ENCODE results near the gene PADI6.

PADI6 gene

DNA sequence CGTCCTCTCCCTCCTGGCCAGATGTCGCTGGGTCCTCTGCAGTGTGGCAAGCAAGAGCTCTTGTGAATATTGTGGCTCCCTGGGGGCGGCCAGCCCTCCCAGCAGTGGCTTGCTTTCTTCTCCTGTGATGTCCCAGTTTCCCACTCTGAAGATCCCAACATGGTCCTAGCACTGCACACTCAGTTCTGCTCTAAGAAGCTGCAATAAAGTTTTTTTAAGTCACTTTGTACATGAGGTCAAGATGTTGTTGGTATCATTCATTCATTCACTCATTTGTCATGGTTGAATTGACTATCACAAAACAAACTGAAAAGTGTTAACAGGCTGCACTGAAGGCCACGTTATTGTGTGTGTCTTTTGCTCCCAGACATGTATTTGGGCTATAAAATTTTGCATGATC lies 8.2 kb upstream of the PADI6 start:
- Histone ChIP-seq H3K27ac (ENCODE audit: low read depth, low read length) (no peak overlapping the region), H2BK5ac (ENCODE audit: low read length) (no peak overlapping the region), H2BK120ac (ENCODE audit: low read depth, low read length) (no peak overlapping the region), H3K79me1 (ENCODE audit: low read length) (no peaks in the 10 kb centered on the region), H3K18ac (ENCODE audit: low read length) (no peak overlapping the region), H3K56ac (ENCODE audit: low read length) (no peak overlapping the region), H3K27me3 (ENCODE audit: insufficient read depth, low read length, poor library complexity) (no peaks in the 10 kb centered on the region), H2BK15ac (replicated peaks; ENCODE audit: low read depth) (no peak overlapping the region), H3K36me3 (ENCODE audit: control insufficient read depth, insufficient read depth, low read length) (no peaks in the 10 kb centered on the region), H3K23ac (ENCODE audit: low read length) (no peak overlapping the region), H3K4ac (ENCODE audit: low read depth, low read length) (no peak overlapping the region), H3K9ac (ENCODE audit: low read length) (no peak overlapping the region), H3K4me2 (ENCODE audit: low read length) (no peak overlapping the region), H2AK5ac (ENCODE audit: low read length) (no peak overlapping the region), H3K4me1 (ENCODE audit: control insufficient read depth, low read depth, low read length) (no peaks in the 10 kb centered on the region), H4K5ac (ENCODE audit: low read length) (no peak overlapping the region), H3K4me3 (ENCODE audit: low read length) (no peak overlapping the region), H3K79me2 (ENCODE audit: control insufficient read depth, insufficient read depth, low read length) (no peaks in the 10 kb centered on the region), H4K8ac (ENCODE audit: low read depth, low read length) (no peak overlapping the region)
- WGBS (ENCODE audit: extremely low coverage, insufficient coverage, low lambda C conversion rate), result no CpG with 5 or more reads among the region's 4 CpGs
- DNase-seq, result no peak

DNA sequence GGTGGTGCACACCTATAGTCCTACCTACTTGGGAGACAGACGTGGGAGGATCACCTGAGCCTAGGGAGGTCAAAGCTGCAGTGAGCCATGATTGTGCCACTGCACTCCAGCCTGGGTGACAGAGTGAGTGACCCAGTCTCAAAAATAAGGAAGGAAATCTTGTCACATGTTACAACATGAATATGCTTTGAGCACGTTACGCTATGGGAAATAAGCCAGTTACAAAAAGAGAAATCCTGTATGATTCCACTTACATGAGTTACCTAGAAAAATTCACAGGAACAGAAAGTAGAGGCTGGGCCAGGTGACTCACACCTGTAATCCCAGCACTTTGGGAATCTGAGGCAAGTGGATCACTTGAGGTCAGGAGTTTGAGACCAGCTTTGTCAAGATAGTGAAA lies 6.7 kb upstream of the PADI6 start:
- no peak overlapping the region for H3K56ac ChIP-seq (ENCODE audit: low read length)
- no peak overlapping the region for H3K23ac ChIP-seq (ENCODE audit: low read length)
- no peak overlapping the region for H2BK5ac ChIP-seq (ENCODE audit: low read length)
- no peaks in the 10 kb centered on the region for H3K27me3 ChIP-seq (ENCODE audit: insufficient read depth, low read length, poor library complexity)
- H2BK120ac ChIP-seq (ENCODE audit: low read depth, low read length), result no peak overlapping the region
- WGBS (ENCODE audit: extremely low coverage, insufficient coverage, low lambda C conversion rate), result no CpG with 5 or more reads among the region's 3 CpGs
- DNase-seq, result no peak
- no peaks in the 10 kb centered on the region for H3K79me2 ChIP-seq (ENCODE audit: control insufficient read depth, insufficient read depth, low read length)
- H3K4ac ChIP-seq (ENCODE audit: low read depth, low read length), result no peak overlapping the region
- no peaks in the 10 kb centered on the region for H3K4me1 ChIP-seq (ENCODE audit: control insufficient read depth, low read depth, low read length)
- no peak overlapping the region for H3K18ac ChIP-seq (ENCODE audit: low read length)
- no peak overlapping the region for H3K4me2 ChIP-seq (ENCODE audit: low read length)
- H3K79me1 ChIP-seq (ENCODE audit: low read length), result no peaks in the 10 kb centered on the region
- no peak overlapping the region for H4K8ac ChIP-seq (ENCODE audit: low read depth, low read length)
- no peak overlapping the region for H2BK15ac ChIP-seq (replicated peaks; ENCODE audit: low read depth)
- H3K9ac ChIP-seq (ENCODE audit: low read length), result no peak overlapping the region
- H4K5ac ChIP-seq (ENCODE audit: low read length), result no peak overlapping the region
- no peak overlapping the region for H3K4me3 ChIP-seq (ENCODE audit: low read length)
- H3K36me3 ChIP-seq (ENCODE audit: control insufficient read depth, insufficient read depth, low read length), result no peaks in the 10 kb centered on the region
- no peak overlapping the region for H2AK5ac ChIP-seq (ENCODE audit: low read length)
- H3K27ac ChIP-seq (ENCODE audit: low read depth, low read length), result no peak overlapping the region

DNA sequence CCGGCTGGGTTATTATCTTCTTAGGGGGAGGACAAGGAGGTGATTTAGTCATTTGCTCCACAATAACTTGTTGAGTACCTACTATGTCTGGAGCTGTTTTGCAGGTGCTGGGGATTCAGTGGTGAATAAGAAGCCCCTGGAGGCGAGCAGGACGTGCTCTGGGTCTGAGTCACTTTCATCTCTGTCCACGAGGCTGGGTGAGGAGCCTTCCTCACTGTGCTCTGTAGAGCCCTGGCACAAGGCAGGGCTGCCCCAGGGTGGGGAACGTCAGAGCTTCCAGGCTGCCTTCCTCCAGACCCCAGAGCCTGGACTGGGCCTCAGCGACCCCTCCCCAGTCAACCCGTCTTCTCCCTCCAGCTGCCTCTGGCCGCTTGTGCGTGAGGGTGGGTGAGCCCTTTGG lies 2.5 kb upstream of the PADI6 start:
- Histone ChIP-seq H3K9ac (ENCODE audit: low read length) (no peak overlapping the region), H3K4me2 (ENCODE audit: low read length) (no peak overlapping the region), H2BK5ac (ENCODE audit: low read length) (no peak overlapping the region), H4K5ac (ENCODE audit: low read length) (no peak overlapping the region), H3K23ac (ENCODE audit: low read length) (no peak overlapping the region), H4K8ac (ENCODE audit: low read depth, low read length) (no peak overlapping the region), H3K4me3 (ENCODE audit: low read length) (no peak overlapping the region), H3K79me1 (ENCODE audit: low read length) (no peaks in the 10 kb centered on the region), H3K18ac (ENCODE audit: low read length) (no peak overlapping the region), H3K4ac (ENCODE audit: low read depth, low read length) (no peak overlapping the region), H3K79me2 (ENCODE audit: control insufficient read depth, insufficient read depth, low read length) (no peaks in the 10 kb centered on the region), H3K56ac (ENCODE audit: low read length) (peak overlapping the region; percentile 25), H3K4me1 (ENCODE audit: control insufficient read depth, low read depth, low read length) (no peaks in the 10 kb centered on the region), H3K27me3 (ENCODE audit: insufficient read depth, low read length, poor library complexity) (no peaks in the 10 kb centered on the region), H2BK15ac (replicated peaks; ENCODE audit: low read depth) (no peak overlapping the region), H3K27ac (ENCODE audit: low read depth, low read length) (no peak overlapping the region), H3K36me3 (ENCODE audit: control insufficient read depth, insufficient read depth, low read length) (no peaks in the 10 kb centered on the region), H2BK120ac (ENCODE audit: low read depth, low read length) (no peak overlapping the region), H2AK5ac (ENCODE audit: low read length) (no peak overlapping the region)
- WGBS (ENCODE audit: extremely low coverage, insufficient coverage, low lambda C conversion rate), result no CpG with 5 or more reads among the region's 9 CpGs
- DNase-seq, result peak; percentile 47

DNA sequence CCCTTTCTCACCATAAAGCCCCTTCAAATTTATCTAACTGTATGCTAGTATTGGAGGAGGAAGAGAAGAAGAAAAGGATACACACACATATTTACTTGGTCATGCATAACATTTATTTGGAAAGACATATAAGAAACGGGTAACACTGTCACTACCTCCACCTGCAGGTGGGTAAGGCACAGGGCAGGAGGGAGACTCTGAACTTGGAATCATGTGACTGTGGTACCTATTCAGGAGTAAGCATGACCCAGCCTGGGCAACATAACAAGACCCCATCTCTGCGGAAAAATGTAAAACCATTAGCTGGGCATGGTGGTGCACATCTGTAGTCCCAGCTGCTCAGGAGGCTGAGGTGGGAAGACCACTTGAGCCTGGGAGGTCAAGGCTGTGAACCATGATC lies 1.4 kb upstream of the PADI6 start:
- no peak overlapping the region for H3K27ac ChIP-seq (ENCODE audit: low read depth, low read length)
- no peak overlapping the region for H3K23ac ChIP-seq (ENCODE audit: low read length)
- no peaks in the 10 kb centered on the region for H3K79me1 ChIP-seq (ENCODE audit: low read length)
- peak; percentile 55 for DNase-seq
- no peak overlapping the region for H2BK15ac ChIP-seq (replicated peaks; ENCODE audit: low read depth)
- no peak overlapping the region for H2BK5ac ChIP-seq (ENCODE audit: low read length)
- H4K5ac ChIP-seq (ENCODE audit: low read length), result no peak overlapping the region
- H3K36me3 ChIP-seq (ENCODE audit: control insufficient read depth, insufficient read depth, low read length), result no peaks in the 10 kb centered on the region
- no peak overlapping the region for H3K4me2 ChIP-seq (ENCODE audit: low read length)
- H3K27me3 ChIP-seq (ENCODE audit: insufficient read depth, low read length, poor library complexity), result no peaks in the 10 kb centered on the region
- H2BK120ac ChIP-seq (ENCODE audit: low read depth, low read length), result no peak overlapping the region
- no peak overlapping the region for H3K18ac ChIP-seq (ENCODE audit: low read length)
- no peak overlapping the region for H3K4ac ChIP-seq (ENCODE audit: low read depth, low read length)
- WGBS (ENCODE audit: extremely low coverage, insufficient coverage, low lambda C conversion rate), result no CpG with 5 or more reads among the region's 2 CpGs
- no peak overlapping the region for H3K4me3 ChIP-seq (ENCODE audit: low read length)
- no peaks in the 10 kb centered on the region for H3K79me2 ChIP-seq (ENCODE audit: control insufficient read depth, insufficient read depth, low read length)
- H4K8ac ChIP-seq (ENCODE audit: low read depth, low read length), result no peak overlapping the region
- no peaks in the 10 kb centered on the region for H3K4me1 ChIP-seq (ENCODE audit: control insufficient read depth, low read depth, low read length)
- H2AK5ac ChIP-seq (ENCODE audit: low read length), result no peak overlapping the region
- H3K56ac ChIP-seq (ENCODE audit: low read length), result no peak overlapping the region
- H3K9ac ChIP-seq (ENCODE audit: low read length), result no peak overlapping the region

DNA sequence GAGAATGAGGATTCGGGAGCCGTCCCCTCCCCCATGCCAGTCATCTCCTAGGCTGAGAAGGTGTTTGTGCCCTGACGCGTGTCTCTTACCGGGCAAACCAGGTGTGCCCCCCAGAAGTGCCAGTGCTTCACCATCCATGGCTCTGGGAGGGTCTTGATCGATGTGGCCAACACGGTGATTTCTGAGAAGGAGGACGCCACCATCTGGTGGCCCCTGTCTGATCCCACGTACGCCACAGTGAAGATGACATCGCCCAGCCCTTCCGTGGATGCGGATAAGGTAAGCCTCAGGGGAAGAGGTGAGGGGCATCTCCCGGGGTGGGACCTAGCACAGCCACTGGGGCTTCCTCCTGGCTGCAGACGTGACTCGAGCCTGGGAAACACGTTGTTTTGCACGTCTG lies 959 bp downstream of the PADI6 start:
- Histone ChIP-seq H3K4me1 (ENCODE audit: control insufficient read depth, low read depth, low read length) (peaks cover 2% of the 10 kb centered on the region), H3K79me2 (ENCODE audit: control insufficient read depth, insufficient read depth, low read length) (no peaks in the 10 kb centered on the region), H4K8ac (ENCODE audit: low read depth, low read length) (no peak overlapping the region), H3K36me3 (ENCODE audit: control insufficient read depth, insufficient read depth, low read length) (no peaks in the 10 kb centered on the region), H3K79me1 (ENCODE audit: low read length) (no peaks in the 10 kb centered on the region), H4K5ac (ENCODE audit: low read length) (no peak overlapping the region), H3K4ac (ENCODE audit: low read depth, low read length) (no peak overlapping the region), H3K27ac (ENCODE audit: low read depth, low read length) (no peak overlapping the region), H3K4me2 (ENCODE audit: low read length) (no peak overlapping the region), H3K9ac (ENCODE audit: low read length) (no peak overlapping the region), H2AK5ac (ENCODE audit: low read length) (no peak overlapping the region), H3K23ac (ENCODE audit: low read length) (no peak overlapping the region), H3K18ac (ENCODE audit: low read length) (no peak overlapping the region), H3K4me3 (ENCODE audit: low read length) (no peak overlapping the region), H3K56ac (ENCODE audit: low read length) (no peak overlapping the region), H2BK120ac (ENCODE audit: low read depth, low read length) (no peak overlapping the region), H2BK15ac (replicated peaks; ENCODE audit: low read depth) (no peak overlapping the region), H2BK5ac (ENCODE audit: low read length) (no peak overlapping the region), H3K27me3 (ENCODE audit: insufficient read depth, low read length, poor library complexity) (no peaks in the 10 kb centered on the region)
- WGBS (ENCODE audit: extremely low coverage, insufficient coverage, low lambda C conversion rate), result no CpG with 5 or more reads among the region's 18 CpGs
- DNase-seq, result peak; percentile 44

DNA sequence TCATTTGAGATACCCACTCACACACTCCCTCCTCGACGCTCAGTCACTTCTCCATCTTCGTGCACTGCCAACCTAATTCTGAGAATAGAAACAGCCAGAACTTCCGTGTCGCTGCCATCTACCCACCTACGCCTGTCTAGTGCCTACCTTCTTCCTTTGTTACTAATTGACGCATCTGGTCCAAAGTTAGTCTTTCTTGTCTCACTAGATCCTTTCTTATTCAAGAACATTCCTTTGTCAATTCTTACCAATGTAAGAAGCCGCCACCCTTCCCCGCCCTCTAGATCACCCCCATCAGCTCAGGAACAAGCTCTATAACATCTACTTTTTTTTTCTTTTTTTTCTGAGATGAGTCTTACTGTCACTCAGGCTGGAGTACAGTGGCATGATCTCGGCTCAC lies 3.7 kb downstream of the PADI6 start:
- Histone ChIP-seq H3K27ac (ENCODE audit: low read depth, low read length) (no peak overlapping the region), H3K9ac (ENCODE audit: low read length) (no peak overlapping the region), H3K18ac (ENCODE audit: low read length) (no peak overlapping the region), H2AK5ac (ENCODE audit: low read length) (no peak overlapping the region), H2BK15ac (replicated peaks; ENCODE audit: low read depth) (no peak overlapping the region), H3K4ac (ENCODE audit: low read depth, low read length) (no peak overlapping the region), H3K79me2 (ENCODE audit: control insufficient read depth, insufficient read depth, low read length) (no peaks in the 10 kb centered on the region), H2BK5ac (ENCODE audit: low read length) (no peak overlapping the region), H3K4me1 (ENCODE audit: control insufficient read depth, low read depth, low read length) (peaks cover 4% of the 10 kb centered on the region), H4K5ac (ENCODE audit: low read length) (no peak overlapping the region), H3K56ac (ENCODE audit: low read length) (no peak overlapping the region), H4K8ac (ENCODE audit: low read depth, low read length) (no peak overlapping the region), H3K4me2 (ENCODE audit: low read length) (no peak overlapping the region), H3K36me3 (ENCODE audit: control insufficient read depth, insufficient read depth, low read length) (no peaks in the 10 kb centered on the region), H3K79me1 (ENCODE audit: low read length) (no peaks in the 10 kb centered on the region), H3K27me3 (ENCODE audit: insufficient read depth, low read length, poor library complexity) (no peaks in the 10 kb centered on the region), H2BK120ac (ENCODE audit: low read depth, low read length) (no peak overlapping the region), H3K23ac (ENCODE audit: low read length) (no peak overlapping the region), H3K4me3 (ENCODE audit: low read length) (no peak overlapping the region)
- no peak for DNase-seq
- WGBS (ENCODE audit: extremely low coverage, insufficient coverage, low lambda C conversion rate), result no CpG with 5 or more reads among the region's 10 CpGs

Measured in mesendoderm (in vitro differentiated cells).